8988T (cell line): Measurements from ENCODE around the gene MCC.
"Not testable (repeated sequence)": the region's sequence is repeated elsewhere in the genome, so short reads cannot be mapped to it uniquely, and the experiment has no call there.

Experiments used
- DNase-seq: peaks from one replicate; pipeline ENCODE4 v3.0.0; 2011

Gene MCC

DNA sequence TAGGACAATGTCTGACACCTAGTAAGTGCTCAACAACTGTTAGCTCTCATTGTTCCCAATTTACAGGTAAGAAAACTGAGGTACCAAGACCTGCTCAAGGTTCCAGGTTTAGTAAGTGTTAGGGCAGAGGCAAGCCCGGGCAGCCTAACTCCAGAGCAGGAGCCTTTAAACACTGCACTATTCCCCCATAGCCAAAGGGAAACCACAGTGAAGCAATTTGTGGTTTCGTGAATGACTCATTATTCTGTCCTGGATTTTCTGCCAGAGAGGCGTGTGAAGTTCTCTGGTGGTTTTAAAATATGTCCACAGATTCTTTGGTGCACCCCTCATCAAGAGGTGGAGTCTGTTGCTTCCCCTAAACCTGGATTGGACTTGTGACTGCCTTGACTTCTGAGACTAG, 1.0 kb upstream of the MCC start:
- DNase-seq = peak; percentile 38

GRCh38 chr5:113488645-113489184, 462 bp upstream of the MCC start:
- no peak for DNase-seq

- no peak for DNase-seq
These were observed 855 bp downstream of the MCC start for GRCh38 chr5:113487416-113487780.

- DNase-seq = no peak
These were observed 8.0 kb downstream of the MCC start for GRCh38 chr5:113480243-113480642.

DNA sequence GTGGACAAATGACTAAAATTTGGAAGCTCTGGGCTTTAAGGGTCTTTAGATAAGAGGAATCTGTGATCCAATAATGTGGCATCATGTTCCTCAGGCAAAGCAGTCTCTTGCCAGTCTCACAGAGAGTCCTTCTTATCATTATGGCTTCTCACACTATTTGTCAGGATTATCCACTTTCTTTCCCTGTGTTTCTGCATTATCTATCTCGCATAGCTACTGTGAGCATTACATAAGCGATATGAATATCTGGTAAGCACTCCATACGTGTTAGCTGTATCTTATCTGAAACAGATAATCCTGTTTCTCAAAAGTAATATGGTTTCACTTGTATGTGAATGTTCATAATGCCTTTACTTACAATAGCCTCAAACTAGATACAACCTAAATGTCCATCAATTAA, 9.6 kb downstream of the MCC start:
- DNase-seq = no peak

GRCh38 chr5:113474100-113474728, 14.0 kb downstream of the MCC start:
- DNase-seq = no peak

GRCh38 chr5:113463032-113463431, 25.2 kb downstream of the MCC start:
- DNase-seq = no peak

DNA sequence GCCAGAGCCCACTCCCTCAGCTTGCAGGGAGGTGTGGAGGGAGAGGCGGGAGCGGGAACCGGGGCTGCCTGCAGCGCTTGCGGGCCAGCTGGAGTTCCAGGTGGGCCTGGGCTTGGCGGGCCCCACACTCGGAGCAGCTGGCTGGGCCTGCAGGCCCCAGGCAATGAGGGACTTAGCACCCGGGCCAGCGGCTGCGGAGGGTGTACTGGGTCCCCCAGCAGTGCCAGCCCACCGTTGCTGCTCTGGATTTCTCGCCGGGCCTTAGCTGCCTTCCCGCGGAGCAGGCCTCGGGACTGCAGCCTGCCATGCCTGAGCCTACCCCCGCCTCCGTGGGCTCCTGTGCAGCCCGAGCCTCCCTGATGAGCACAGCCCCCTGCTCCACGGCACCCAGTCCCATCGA, 31.1 kb downstream of the MCC start:
- not testable (repeated sequence) for DNase-seq

- DNase-seq = no peak
These were observed 35.3 kb downstream of the MCC start for GRCh38 chr5:113452941-113453340.

- no peak for DNase-seq
These were observed 36.5 kb downstream of the MCC start for GRCh38 chr5:113451797-113452196.

DNA sequence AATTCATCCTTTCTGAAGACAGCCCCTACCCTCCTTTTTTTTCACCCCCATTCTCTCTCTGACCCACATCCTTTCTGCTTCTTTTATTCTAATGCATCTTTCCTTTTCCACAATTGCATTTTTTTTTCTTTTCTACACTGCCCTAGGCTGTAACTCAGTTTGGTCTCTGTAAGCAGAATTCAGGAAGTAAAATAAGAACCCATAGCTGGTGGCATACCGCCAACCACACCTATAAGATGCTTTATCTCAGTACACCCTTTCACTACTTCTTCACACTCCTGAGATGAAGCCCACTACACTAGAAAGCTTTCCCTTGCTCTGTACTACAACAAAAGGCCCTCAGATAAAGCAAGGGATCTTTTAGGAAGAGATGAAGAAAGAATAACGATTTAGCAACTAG, 37.3 kb downstream of the MCC start:
- DNase-seq = no peak

DNA sequence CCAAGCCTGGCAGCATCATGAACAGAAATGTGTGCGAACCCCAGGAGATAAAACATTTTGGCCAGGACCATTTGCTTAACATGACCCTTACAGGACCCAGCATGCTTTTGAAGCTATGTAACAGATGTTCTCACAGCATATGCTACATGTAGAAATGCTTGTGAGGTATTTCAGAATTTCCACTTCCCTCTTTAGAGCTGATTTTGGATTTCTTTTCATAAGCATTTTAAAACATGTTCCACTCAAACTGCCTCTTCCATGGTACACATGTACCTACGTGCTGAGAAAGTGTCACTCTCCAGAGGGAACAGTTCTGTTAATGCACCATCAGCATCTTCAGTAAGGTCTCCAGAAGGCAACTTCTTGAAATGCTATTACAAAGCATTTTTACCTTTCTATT, 37.8 kb downstream of the MCC start:
- DNase-seq = no peak

DNA sequence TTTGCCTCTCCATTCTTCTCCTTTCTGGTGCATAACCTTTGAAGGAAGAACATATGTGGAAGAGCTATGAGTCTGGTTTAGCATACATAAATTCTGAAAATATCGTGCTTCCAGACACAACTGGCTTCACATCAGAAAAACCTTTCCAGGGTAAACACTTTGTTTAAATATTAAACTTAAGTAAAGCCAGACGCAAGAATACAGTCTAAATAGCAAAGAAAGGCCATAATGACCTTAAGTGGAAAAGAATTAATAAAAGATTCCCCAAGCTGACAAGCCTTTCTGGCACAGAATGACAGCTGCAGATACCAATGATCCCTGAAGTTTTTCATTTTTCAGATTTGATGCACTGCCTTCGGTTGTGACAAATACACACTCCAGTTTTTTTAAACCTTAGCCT, 40.0 kb downstream of the MCC start:
- no peak for DNase-seq

- DNase-seq = no peak
These were observed 40.7 kb downstream of the MCC start for GRCh38 chr5:113447498-113448050.

DNA sequence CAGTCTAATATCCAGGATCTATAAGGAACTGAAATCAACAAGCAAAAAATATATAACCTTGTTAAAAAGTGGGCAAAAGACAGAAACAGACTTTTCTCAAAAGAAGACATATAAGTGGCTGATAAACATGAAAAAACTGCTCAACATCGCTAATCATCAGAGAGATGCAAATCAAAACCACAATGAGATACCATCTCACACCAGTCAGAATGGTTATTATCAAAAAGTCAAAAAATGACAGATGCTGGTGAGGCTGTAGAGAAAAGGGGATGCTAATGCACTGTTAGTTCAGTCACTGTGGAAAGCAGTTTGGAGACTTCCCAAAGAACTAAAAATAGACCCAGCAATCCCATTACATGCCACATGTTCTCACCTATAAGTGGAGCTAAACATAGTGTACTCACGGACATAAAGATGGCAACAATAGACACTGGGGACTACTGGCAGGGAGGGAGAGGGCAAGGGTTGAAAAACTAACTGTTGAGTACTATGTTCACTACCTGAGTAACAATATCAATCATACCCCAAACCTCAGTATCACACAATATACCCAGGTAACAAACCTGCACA, 41.8 kb downstream of the MCC start:
- no peak for DNase-seq

- no peak for DNase-seq
These were observed 51.1 kb downstream of the MCC start for GRCh38 chr5:113437111-113437510.

DNA sequence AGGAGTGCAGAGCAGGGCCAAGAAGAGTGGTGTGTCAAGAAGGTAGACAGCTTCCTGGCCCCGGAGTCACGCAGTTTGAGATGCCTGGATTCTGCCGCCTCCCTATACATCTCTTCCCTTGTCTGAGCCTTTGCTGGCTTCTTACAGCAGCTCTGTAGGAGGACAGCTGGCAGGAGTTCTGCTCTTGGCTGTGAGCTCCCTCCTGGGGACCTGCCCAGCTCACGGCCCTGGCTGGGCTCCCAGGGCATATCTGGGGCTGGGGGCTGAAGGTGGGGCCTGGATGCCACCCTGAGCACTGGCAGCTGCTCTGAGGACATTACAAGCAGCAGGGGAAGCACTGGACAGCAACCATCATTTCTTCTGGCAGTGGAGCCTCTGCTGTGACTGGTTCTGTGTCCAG, 52.7 kb downstream of the MCC start:
- no peak for DNase-seq

GRCh38 chr5:113434889-113435288, 53.4 kb downstream of the MCC start, which contains the start of gene TSSK1B:
Gene TSSK1B, minus strand, starts transcription at chr5:113434989. Its CDS starts 150 bp downstream, at chr5:113434839.
- DNase-seq = no peak

DNA sequence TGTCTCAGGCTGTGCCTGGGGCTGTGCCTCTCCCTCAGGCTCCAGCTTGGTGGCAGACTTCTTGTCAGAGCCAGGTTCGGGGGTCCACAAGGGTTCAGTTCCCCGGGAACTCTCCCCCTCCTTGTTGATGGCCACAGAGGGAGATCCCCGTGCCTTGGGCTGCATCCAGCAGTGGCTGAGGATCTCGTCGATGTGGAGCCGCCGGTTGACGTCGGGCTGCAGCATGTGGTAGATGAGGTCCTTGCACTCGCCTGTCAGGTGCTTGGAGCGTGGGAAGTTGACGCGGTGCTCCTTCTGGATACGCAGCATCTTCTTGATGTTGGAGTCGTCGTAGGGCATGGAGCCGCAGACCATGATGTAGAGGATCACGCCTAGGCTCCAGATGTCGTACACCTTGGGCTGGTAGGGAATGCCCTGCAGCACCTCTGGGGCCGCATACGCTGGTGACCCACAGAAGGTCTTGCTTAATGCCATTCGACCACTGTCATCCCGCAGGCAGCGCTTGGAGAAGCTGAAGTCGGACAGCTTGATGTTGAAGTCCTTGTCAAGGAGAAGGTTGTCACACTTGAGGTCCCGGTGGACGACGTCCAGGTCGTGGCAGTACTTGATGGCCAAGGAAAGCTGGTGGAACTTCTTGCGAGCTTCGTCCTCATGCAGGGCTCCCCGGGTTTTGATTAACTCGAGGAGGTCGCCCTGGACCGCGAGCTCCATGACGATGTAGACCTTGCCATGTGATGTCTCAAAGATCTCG, 54.2 kb downstream of the MCC start:
- DNase-seq = no peak

- DNase-seq = no peak
These were observed 55.2 kb downstream of the MCC start for GRCh38 chr5:113433071-113433470.

GRCh38 chr5:113427871-113428574, 60.2 kb downstream of the MCC start:
- DNase-seq = no peak

DNA sequence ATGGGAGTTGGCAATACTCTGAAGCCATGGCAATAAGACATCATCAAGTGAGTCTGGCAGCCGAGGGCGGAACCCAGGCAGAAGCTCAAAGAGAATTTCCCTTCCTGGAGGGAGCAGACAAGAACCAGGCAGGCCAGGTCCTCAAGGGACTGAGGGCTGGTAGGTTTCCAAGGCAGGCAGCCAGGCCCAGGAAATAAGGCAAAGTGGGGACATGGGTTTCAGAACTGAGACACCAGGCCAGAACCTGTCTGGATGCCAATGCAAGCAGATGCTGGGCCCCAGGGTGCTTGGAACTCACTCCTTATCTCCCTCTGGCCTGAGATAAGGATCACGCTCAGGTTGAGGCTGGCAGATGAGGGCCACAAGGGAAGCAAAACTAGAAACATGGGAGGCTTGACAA, 62.3 kb downstream of the MCC start:
- no peak for DNase-seq

DNA sequence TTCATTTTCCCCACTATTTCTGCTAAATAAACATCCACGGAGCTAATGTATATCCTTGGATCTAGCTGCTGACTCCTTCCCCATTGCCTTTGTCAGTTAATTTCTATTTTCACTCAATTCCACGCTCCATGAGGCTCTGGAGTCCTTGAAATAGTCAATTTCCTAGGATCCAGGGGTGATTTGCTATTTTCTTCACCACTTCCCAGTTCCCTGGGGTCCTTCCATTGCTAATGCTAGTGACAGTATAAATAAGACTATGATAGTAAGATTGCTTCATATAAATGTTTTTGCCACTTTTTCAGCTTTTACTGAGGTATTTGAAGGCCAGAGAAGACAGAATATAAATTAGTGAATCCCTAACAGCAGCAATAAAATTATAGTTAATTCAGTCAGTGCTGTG, 66.6 kb downstream of the MCC start:
- DNase-seq = no peak
